NCI-H1694 (cell line): Measurements from ENCODE around the gene INPP5A.
"Not testable (repeated sequence)": the region's sequence is repeated elsewhere in the genome, so short reads cannot be mapped to it uniquely, and the experiment has no call there.

Experiments used
- DNase-seq: peaks from one replicate; lab custom pipeline; 2025; lab: John Stamatoyannopoulos, UW

INPP5A gene, protein sequence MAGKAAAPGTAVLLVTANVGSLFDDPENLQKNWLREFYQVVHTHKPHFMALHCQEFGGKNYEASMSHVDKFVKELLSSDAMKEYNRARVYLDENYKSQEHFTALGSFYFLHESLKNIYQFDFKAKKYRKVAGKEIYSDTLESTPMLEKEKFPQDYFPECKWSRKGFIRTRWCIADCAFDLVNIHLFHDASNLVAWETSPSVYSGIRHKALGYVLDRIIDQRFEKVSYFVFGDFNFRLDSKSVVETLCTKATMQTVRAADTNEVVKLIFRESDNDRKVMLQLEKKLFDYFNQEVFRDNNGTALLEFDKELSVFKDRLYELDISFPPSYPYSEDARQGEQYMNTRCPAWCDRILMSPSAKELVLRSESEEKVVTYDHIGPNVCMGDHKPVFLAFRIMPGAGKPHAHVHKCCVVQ

DNA sequence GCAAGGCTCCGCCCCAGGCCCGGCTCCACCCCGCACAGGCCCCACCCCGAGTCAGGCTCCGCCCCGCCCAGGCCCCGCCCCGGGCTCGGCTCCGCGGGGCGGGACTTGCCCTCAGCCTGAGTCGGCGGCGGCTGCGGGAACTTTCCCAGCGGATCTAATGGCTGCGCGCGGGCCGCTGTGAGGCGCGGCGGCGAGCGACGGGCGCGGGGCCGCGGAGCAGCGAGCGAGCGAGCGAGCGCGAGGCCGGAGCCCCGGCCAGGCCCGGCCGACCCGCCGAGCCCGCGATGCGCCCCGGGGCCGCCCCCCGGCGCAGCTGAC, at the start of gene INPP5A:
TSS of gene INPP5A (plus strand) at position 104 of the 318 bp plus-strand sequence. CDS start 310 bp downstream, outside the sequence.
- DNase-seq: no peak

DNA sequence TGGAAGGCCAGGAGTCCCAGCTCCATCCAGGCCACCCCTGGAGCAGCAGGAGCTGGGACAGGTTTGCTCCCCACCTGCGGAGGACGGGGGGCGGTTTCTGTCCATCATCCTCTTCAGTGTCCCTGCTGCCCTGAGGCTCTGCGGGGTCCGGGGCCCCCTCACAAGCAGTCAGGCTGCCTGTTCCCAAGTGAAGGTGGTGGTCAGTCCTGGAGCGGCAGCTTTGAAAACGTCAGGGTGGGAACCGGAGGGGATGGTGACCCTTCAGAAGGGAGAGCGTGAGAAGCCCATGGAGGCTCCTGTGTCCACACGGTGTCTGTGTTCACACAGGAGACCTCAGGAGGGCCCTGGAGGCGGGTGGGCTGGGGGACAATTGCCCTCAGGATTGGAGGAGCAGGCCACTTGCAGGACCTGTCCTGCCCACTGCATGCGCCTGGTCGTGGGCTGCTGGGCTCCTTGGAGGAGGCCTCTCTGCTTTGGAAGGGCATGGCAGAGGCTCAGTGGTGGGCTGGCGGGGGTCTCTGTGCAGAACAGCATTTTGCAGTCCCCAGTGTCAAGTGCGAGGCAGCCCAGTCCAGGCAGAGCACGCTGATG, 49.3 kb upstream of the INPP5A start:
- DNase-seq: no peak

DNA sequence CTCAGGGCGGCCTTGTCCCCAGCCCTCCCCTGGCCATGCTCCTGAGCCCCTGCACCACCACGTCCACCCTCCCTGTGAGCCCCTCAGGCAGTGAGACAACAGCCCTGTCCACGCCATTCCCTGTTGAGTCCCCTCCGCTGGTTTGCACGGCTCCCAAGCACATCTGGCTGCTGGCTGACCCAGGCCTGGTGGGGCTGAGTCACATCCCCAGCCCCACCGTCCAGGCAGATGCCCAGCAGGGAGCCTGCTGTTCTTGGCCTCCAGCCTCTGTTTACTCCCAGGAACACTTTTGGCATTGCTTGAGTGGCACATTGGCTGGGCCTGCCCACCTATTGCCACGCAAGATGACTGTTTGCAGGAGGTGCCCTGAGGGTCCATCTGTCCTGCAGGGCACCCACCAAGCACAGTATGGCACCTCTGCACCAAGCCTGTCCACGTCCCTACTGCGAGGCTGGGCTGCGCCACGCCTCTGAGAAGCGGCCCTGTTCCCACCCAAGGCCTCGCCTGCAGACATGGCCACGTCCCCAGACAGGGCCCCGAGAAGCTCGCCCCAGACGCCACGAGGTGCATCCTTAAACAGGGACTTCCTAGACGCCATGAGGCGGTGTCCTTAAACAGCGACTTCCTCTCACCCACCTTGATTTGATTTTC, 48.4 kb upstream of the INPP5A start:
- DNase-seq: no peak

DNA sequence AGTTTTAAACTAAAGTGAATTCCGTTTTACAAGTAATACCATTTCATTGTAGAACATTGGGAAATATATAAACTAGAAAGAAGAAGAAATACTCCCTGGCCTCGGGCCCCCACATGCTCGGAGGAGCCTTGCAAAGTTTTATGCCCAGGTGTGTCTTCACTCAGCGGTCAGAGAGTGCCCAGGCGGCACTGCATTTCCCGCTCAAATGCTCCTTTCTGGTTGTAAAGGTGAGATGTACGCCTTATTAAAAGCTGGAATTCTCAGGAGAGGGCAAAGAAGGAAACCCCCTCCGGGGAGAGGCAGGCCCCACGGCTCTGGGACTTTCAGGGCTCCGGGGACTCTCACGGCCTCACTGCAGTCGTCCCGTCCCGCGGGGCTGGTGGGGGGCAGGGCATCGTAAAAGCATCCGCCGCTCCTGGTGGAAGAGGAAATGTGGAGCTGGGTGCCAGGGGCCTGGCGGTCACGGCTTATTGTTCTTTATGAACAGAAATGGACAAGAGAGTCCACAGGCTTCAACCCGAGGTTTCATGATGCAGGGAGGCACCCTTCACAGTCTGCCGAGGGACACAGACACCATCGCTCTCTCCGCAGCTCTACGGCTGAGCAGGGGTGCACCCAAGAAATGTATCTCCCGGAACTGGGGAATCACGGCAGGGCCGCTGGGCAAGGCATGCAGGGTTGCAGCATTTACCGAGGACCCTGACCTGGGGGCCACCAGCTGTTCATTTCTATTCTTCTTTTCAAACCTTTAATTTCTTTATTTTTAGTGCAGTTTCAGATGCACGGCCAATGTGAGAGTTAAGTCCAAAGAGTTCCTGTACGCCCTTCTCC, 47.7 kb upstream of the INPP5A start:
- DNase-seq: no peak

DNA sequence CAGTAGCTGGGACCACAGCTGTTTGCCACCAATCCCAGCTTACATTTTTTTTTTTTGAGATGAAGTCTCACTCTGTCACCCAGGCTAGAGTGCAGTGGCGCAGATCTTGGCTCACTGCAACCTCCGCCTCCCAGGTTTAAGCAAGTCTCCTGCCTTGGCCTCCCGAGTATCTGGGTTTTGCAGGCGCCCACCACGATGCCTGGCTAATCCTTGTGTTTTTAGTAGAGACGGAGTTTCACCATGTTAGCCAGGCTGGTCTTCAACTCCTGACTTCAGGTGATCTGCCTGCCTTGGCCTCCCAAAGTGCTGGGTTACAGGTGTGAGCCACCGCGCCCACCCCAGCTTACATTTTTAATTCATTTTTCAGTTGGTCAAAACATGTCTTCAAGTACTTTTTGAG, 46.1 kb upstream of the INPP5A start:
- DNase-seq: not testable (repeated sequence)

DNA sequence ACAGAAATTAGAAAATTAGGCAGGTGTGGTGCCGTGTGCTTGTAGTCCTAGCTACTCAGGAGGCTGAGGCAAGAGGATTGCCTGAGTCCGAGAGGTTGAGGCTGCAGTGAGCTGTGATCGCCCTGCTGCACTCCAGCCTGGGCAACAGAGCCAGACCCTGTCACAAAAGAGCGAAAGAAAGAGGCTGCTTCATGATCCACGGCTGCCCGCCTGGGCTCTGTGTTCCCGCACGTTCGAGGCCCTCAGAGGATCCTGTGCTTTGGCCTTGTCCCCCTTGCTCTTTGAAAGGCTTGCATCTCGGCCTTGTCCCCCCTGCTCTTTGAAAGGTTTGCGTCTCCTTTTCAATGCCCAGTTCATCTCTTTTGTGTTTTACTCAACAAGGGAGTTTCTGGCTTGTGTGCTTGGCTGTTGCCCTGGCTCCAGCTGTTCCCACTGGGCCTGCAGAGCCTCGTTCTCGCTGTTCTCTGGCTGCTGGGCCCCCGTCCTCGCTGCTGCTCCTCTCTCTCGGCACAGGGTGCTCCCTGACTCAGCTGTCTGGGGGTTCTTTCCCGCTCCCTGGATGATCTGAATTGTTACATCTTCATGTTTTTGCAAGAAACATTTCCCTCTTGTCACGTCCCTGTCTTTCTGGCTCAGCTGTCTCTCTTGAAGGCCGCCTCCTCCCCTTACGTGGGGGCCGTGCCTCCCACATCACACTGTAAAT, 45.1 kb upstream of the INPP5A start:
- DNase-seq: no peak

DNA sequence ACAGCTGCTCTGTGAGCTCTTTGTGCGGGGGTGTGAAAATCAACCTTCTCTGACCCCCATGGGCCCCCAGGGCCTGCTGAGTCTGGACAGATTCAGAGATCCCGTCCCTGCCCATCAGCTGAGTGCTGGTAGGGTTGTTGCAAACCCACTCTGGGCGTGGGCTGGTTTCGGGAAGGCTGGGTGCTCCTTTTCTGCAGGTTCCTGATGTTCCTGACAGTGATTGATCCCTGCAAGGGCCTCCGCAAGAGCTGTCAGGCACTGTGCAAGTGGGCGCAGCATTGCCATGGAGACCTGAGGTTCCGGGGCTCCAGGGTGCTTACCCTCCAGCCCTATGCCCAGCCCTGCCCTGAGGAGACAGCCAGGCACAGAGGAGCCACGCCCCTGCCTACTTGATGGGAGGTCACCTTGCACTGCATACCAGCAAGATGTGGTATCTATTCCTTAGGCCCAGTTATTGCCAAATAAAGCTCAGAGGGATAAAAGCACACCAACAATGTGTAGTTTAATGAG, 44.3 kb upstream of the INPP5A start:
- no peak for DNase-seq

DNA sequence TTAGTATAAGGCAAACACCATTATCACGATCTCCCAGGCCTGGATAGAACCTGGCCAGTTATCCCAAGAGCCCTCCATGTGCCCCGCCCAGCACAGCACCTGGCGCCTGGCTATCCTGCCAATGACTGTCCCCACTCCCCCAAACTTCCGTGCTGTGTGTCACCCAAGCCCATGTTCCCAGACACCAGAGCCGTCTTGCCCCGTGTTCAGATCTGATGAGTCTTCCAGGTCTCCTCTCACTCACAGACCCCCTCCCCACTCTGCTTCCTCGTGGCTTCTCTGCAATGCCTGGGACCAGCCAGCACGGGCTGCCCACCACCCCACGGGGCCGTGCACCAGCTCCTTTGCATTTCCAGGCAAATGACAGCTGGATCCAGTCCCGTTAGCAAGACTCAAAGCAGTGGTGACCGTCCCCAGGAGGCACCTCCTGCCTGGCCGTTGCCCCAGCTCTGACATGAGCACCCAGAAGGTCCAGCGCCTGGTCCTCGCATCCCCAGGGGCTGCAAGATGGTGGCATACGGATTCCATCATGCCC, 43.8 kb upstream of the INPP5A start:
- DNase-seq: no peak

DNA sequence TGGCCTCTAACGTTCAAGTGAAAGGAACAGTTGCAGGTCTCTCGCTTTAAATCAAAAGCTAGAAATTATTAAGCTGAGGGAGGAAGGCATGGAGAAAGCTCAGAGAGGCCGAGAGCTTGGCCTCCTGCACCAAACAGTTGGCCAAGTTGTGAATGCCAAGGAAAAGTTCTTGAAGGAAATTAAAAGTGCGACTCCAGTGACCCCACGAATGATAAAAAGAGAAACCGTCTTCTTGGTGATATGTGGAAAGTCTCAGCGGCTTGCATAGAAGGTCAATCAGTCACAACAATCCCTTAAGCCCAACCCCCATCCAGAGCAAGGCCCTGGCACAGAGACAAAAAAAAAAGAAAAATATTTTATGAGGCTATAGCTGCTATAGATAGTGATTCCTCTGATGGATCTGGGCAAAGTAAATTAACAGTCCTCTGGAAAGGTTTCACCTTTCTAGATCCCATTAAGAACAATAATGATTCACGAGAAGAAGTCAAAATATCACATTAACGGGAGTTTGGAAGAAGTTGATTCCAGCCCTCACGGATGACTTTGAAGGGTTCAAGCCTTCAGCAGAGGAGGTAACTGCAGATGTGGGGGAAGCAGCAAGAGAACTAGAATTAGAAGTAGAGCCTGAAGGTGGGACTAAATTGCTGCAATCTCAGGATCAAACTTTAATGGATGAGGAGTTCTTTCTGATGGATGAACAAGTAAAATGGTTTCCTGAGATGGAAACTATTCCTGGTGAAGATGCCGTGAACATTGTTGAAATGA, 42.5 kb upstream of the INPP5A start:
- no peak for DNase-seq

DNA sequence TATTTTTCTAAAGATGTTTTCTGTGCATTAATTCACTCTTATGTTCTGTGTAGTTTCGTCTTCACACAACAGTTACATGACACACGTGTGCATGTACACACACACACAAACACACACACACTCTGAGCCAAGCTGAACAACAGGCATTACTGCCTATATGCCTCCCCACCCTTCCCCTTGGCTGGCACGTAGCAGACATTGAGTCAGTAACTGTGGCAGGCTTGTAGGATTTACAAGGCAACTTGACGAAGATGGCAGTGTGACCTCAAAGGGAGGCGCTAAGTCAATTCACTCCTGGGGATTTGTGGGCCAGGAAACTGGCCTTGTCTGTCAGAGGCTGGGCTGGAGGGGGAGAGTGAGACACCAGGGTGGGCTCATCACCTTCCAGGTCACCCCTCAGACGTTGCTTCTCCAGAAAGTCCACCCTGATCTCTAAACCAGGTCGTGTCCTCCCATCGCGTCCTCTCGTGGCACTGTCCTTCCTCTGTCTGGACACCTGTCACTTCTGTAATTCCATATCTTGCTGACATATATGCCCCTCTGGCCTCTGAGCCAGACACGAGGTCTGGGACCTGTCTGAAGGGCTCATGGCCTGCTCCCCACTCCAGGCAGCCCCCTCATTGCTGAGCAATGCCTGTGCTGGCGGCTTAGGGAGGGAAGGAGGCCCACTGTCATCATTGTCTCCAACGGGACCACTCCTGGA, 41.1 kb upstream of the INPP5A start:
- no peak for DNase-seq

DNA sequence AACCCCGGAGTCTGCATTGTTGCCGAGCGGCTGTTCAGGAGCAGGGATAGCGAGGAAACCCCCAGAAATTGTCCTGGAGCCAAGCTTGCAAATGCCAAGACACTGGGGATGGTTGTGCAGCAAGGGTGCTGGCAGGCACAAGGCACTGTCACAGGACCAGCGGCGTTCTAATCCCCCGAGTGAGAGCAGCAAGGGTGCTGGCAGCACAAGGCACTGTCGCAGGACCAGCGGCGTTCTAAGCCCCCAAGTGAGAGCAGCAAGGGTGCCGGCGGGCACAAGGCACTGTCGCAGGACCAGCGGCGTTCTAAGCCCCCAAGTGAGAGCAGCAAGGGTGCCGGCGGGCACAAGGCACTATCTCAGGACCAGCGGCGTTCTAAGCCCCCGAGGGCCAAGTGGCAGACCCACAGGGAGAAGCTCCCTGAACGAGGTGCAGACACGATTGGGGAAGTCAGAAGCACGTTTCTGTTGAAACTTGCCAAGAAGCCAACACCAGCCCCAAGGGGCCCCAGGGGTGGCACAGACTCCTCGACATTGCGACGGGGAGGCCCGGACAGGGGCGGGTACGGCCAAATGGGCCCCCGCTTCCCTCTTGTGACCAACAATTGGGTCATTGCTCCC, 40.4 kb upstream of the INPP5A start:
- no peak for DNase-seq

DNA sequence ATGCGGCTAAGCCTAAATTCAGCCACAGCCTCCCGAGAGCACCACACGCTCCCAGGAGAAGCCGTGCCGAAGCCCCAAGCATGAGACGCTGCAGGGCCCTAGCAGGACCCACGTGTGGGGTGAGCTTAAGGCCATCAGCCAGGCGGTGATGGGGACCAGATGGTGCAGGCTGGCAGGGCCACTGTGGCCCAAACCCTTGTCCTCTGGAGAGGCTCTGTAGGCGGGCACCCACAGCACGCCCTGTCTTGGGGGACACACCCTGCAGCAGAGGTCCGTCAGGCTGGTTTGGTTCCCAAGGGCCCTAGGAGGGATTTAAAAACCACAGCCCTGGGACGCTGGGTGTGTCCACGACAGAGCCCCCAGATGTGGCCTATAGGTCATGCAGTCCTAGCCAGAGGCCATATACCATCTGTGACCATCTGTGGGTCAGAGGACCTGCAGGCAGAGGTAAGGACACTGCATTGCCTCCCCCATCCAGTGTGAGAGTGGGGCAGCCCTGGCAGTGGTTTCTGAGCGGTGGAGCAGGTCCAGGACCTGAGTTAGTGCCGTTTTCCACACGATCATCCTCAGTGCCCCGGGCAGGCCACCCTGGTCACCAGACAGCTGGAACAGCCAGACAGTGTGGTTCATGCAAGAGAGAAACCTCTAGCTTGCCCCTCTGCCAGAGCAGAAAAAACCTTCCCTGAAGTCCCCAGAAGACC, 39.6 kb upstream of the INPP5A start:
- no peak for DNase-seq

DNA sequence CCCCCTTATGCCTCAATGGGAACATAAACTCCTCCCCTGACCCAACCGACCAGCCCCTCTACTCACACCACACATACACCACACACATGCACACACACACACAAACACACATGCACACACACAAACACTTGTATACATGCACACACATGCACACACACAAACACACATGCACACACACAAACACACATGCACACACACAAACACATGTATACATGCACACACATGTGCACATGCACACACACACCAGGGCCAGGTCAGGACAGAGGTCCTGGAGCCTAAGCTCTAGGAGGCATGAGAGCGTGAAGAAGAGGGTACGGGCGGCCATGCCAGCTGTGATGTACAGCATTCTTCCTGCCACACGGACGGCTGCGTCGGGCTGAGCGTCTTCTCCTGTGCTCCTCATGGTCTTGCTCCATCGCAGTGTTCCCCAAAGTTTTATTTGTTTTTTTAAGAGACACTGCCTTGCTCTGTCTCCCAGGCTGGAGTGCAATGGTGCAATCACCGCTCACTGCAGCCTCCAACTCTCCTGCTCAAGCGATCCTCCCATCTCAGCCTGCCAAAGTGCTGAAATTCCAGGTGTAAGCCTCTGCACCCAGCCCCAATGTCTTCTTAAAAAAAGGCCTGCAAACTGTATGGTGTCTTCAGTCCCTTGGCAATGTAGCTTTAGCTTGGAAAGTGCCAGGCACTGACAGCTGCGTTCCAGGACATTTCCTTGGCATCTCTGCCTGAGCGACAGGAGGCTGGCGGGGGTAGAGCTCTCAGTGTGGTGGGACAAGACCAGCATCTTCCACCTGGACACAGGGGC, 38.8 kb upstream of the INPP5A start:
- no peak for DNase-seq

DNA sequence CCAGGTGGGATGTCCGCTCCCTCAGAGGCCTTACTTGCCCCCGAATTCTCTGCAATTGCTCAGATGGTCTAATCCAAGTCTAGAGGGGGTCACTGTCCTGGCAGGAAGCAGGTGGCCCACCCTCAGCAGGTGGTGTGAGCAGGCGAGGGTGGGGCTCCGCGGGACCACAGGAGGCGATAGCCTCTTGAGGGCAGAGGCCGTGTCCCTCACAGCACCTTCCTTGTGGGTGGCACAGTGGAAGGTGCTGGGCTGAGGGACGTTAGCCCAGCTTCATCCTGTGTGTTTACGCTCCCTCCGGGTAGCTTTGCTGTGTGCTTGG, 38.3 kb upstream of the INPP5A start:
- no peak for DNase-seq

DNA sequence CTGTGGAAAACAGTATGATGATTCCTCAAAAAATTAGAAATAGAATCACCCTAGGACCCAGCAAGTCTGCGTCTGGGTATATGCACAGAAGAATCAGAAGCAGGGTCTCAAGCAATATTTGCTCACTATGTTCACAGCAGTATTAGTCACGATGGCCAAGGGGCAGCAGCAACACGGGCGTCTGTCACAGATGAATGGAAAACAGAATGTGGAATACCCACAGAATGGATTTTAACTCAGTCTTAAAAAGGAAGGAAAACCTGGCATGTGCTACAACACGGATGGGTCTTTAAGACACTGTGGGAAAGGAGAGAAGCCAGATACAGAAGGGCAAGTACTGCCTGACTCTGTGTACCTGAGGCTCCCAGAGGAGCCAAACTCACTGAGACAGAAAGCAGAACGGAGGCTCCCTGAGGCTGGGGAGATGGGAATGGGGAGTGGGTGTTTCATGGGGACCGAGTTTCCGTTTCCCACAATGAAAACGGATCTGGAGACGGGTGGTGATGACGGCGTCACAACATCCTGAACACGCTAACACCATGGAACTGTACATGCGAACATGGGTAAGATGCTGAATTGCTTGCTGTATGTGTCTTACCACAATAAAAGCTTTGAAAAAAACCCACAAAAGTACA, 36.7 kb upstream of the INPP5A start:
- no peak for DNase-seq

DNA sequence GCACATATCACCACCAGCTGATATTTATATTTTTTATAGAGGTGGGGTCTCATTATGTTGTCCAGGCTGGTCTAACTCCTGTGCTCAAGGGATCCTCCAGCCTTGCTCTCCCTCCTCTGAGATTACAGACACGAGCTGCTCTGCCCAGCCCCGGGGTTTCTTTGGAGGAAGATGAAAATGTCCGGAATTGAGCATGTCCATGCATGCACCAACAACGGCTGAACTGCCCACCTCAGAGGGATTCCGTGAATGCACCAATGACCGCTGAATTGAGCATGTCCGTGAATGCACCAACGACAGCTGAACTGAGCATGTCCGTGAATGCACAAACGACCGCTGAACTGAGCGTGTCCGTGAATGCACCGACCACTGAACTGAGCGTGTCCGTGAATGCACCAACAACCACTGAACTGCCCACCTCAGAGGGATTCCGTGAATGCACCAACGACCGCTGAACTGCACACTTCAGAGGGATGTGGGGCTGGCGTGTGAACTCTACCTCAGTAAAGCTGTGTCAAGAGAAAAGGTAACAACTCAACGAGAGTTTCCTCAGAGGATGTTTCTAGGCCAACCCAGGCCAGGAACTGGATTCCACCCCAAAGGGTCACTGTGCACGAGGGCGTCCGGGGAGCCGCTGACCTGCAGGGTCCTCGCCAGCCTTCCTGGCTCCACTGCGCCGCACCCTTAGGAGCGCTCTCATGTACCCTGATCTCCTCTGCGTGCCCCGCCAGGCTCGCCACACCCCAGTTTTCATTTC, 34.9 kb upstream of the INPP5A start:
- DNase-seq: no peak
